Fibroblast of skin of abdomen (primary cell): Measurements from ENCODE around the gene ZMYM4.

Experiments used
- DNase-seq: peaks from one replicate; pipeline ENCODE4 v3.0.0-alpha.2; 2013

ZMYM4 gene

GRCh38 chr1:35278886-35279554 lies 10.5 kb downstream of the ZMYM4 start:
- DNase-seq, result peak; percentile 50

GRCh38 chr1:35279555-35279904 lies 11.0 kb downstream of the ZMYM4 start:
- DNase-seq, result no peak

GRCh38 chr1:35280006-35280405 lies 11.5 kb downstream of the ZMYM4 start:
- no peak for DNase-seq

DNA sequence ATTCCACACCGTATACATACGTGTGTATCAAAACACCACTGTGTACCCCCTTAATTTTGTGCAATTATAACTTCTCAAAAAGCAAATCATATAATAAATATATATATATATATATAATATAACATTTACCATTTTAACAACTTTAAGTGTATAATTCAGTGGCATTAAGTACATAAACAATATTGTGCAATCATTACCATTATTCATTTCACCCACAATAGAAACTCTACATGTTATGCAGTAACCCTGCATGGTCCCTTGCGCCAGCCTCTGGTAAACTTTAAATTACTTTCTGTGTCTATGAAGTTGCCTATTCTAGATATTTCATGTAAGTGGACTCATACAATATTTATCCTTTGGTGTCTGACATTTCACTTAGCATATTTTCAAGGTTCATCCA lies 13.1 kb downstream of the ZMYM4 start:
- no peak for DNase-seq

GRCh38 chr1:35282172-35282571 lies 13.7 kb downstream of the ZMYM4 start:
- no peak for DNase-seq

GRCh38 chr1:35284852-35285251 lies 16.3 kb downstream of the ZMYM4 start:
- DNase-seq, result no peak

- no peak for DNase-seq
These were observed 17.5 kb downstream of the ZMYM4 start for GRCh38 chr1:35285771-35286606.

DNA sequence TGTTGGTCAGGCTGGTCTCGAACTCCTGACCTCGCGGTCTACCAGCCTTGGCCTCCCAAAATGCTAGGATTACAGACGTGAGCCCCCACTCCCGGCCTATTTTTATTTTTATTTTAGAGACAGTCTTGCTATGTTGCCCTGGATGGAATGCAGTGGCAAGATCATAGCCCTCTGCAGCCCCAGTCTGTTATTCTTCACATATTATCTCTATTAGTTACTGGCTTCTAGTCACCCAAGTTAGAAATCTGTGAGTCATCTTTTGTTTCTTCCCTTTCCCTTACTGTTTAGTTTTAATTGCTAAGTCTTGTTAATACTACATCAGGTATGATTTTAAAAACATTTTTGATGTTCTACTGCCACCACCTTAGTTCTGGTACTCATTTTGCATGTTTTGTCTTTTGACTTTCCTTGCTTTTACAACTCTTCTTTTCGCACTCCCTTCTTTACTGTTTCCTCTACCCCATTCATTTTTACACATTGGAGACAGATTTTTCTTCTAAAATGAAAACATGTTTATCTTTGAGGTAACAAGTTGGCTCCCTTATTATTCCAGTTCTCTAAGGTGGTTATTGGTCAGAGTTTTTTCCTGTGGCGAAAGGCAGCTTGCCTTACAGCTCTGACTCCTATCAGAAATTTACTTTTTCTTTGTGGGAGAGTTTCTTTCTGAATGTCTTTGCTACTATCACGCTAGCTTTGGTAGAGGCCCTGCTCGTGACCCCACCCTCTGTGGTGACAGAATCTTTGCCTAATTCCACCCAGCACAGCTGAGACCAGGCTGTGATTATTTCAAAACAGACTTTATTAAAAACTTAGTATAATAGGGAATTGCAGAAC lies 19.5 kb downstream of the ZMYM4 start:
- DNase-seq, result peak; percentile 67

DNA sequence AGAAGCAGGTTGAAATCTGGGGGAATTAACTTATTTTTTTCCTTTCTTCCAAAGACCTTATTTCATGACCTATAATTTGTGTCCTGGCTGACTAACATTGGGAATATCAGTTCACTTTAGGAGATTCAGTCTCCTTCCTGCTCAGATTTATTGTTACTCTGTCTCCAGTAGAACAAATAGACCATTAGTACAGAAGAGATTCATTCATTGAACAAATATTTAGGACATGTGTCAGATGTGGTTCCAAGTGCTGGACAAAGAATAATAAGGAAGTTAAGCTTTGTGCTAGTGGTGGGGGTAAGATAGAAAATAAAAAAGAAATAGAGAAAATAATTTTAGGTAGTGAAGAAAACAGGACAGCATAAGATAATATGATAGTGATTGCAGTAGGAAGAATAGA lies 20.3 kb downstream of the ZMYM4 start:
- DNase-seq, result peak; percentile 45

GRCh38 chr1:35290452-35290851 lies 21.9 kb downstream of the ZMYM4 start:
- DNase-seq, result no peak

DNA sequence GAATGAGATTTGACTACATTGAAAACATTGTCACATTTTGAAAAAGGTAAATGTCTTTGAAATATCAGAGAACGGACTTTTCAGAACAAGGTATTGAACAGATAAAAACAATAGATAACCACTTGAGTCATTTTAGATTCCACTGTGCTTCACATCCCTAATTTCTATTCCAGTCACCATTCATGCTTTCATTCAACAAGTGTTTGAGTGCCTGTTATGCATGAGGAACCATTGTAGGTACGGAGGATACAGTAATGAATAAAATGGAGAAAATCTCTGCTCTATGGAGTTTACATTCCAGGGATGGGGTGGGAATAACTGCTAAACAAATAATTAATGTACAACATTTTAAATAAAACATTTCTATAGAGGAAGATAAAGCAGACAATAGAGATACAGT lies 26.3 kb downstream of the ZMYM4 start:
- no peak for DNase-seq

GRCh38 chr1:35297886-35298285 lies 29.4 kb downstream of the ZMYM4 start:
- no peak for DNase-seq

DNA sequence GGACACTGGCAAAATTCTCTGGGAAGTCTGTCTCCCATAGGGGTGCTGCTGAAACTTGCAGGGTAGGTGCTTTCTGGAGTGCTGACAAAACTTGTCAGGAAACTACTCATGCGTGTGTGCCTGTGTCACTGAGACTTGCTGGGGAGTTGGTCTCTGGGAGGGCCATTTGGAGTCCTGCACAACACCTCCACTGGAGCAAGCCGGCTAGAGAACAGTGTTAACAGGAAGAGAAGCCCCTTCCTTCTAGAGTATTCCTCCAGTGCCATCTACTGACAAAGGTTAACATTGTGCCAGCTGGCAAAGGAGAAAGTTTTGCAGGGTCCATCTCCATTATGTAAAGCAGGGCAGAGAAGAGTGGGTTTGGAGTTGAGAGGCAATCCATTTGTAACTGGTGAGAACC lies 30.0 kb downstream of the ZMYM4 start:
- peak; percentile 31 for DNase-seq

DNA sequence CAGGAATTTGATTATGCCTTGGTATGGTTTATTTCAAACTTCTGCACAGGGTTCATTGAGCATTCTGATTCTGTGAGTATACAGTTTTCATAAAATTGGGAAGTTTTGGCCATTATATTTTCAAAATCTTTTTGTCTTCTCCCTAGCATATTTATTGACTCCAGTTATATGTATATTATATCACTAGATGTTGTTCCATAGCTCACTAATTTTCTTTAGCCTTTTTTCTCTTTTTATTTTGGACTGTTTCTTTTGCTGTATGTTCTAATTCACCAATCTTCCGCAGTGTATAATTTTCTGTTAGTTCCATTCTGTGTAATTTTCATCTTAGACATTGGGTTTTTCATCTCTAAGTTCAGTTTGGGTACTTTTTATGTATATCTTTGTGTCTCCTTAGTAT lies 31.9 kb downstream of the ZMYM4 start:
- no peak for DNase-seq

DNA sequence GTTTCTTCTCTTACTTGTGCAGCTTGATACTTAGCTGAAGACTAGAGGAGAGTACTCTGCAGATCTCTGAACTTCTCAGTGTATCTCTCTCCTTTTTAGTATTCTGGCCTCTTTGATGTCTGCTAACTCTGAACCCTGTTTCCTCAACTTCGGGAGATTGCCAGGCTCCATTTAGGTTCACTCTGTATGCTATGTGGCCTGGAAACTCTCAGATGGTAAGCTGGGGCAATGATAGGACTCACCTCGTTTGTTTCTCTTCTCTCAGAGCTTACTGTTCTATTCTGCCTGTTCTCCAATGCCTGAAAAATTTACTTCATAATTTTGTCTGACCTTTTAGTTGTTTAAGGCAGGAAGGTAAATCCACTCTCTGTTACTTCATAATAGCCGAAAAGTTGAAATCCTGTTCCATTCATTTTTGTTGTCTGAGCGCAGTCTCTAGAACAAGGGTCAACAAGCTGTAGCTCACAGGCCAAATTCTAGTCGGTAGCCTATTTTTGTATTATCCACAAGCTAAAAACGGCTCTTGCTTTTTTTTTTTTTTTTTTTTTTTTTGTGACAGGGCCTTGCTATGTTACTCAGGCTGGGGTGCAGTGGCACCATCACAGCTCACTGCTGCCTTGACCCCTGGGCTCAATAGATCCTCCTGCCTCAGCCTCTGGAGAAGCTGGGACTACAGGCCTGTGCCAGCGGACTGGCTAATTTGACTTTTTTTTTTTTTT lies 33.3 kb downstream of the ZMYM4 start:
- no peak for DNase-seq

DNA sequence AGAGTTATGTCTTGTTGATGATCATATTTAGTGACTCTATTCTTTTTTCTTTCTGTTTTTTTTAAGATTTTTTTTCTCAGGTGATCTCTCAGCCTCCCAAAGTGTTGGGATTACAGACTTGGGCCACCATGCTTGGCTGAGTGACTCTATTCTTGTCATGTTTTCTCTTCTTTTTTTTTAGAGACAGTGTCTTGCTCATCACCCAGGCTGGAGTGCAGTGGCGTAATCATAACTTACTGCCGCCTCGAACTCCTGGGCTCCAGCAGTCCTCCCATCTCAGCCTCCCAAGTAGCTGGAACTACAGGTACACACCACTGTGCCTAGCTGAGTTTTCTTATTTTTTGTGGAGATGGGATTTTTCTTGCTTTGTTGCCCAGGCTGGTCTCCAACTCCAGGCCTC lies 36.9 kb downstream of the ZMYM4 start:
- no peak for DNase-seq

GRCh38 chr1:35315649-35316048 lies 47.1 kb downstream of the ZMYM4 start:
- no peak for DNase-seq

DNA sequence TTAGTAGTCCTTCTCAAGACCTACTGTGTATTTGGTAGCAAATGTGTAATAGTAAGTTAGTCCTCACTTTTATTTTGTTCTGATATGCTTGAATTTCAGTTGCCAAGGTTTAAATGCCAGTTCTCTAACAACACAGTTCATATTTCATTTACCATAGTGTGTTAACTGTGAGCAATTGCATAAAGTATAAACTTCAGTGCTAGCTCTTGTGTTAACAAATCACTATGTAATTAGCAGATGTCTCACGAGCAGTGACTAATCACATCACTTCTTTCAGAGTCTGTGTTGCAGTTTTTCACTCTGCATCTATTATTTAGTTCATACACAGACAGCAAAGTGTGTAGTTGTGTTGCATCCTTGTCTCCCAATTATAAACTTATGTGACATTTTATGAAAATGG lies 47.8 kb downstream of the ZMYM4 start:
- peak; percentile 1 for DNase-seq

DNA sequence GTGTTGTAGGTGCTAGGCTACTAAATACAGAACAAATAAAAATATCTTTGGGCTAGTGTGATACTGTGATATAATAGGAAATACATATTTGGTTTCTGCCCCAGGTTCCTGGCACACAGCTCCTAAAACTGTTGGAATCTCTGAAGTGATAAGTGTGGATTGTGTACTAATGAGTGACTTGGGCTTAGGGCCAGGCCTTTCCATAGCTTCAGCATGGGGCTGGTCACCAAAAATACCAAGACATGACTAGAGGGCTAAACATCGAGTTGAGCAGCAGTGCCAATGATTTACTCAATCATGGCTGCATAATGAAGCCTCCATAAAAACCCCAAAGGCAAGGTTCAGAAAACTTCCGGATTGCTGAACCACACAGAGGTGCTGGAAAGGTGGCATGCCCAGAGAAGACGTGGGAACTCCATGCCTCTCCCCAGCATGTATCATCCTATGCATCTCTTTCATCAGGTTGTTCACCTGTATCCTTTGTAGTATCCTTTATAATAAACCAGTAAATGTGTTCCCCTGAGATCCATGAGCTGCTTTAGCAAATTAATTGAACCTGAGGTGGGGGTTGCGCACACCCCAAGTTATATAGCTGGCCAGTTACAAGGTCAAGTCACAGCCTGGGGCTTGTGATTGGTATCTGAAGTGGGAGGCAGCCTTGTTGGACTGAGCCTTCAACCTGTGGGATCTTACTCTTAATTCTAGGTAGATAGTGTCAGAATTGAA lies 51.6 kb downstream of the ZMYM4 start:
- peak; percentile 20 for DNase-seq

- DNase-seq, result no peak
These were observed 52.4 kb downstream of the ZMYM4 start for GRCh38 chr1:35320937-35321336.

- peak; percentile 14 for DNase-seq
These were observed 56.0 kb downstream of the ZMYM4 start for GRCh38 chr1:35324486-35324885.

DNA sequence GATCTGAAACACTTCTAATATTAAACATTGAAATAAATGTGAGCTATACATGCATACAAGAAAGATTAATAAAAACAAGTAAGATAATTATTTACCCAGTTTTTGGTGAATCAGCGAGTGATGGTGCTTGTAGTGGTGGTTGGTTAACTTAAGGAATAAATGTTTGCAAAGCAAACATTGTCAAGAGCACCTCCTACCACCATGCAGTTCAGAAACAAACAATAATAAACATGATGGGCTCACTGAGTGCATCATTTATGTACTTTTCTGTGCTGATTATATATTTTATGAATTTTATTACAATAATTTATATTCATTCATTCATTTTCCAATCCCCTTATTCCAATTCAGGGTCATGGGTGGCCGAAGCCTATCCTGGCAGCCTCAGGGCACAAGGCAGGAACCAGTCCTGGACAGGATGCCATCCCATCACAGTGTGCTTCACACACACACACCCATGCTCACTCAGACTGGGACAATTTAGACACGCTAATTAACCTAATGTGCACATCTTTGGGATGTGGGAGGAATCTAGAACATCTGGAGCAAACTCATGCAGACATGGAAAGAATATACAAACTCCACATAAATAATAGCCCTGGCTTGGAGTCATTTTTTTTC lies 57.8 kb downstream of the ZMYM4 start:
- DNase-seq, result no peak
